Hepatocyte (in vitro differentiated cells): Measurements from ENCODE around the gene PVR. TPM values are rescaled to one million over a fixed set of nuclear protein-coding genes. Genes with fewer than 3 reads are reported as not detected.

Experiments used
- DNase-seq: peaks from one replicate; pipeline ENCODE4 v3.0.0-alpha.2; 2016; ENCODE audit warnings: low spot score
- H2AFZ ChIP-seq: fragments of 200-600 bp; sonication (generic); 2 replicates; pipeline ENCODE4 v1.6.0; 2016; ENCODE audit warnings: antibody characterized with exemption, mild to moderate bottlenecking
- H3K27ac ChIP-seq: fragments of 200-600 bp; sonication (generic); 2 replicates; pipeline ENCODE4 v1.5.1; 2016; ENCODE audit warnings: mild to moderate bottlenecking
- H3K27me3 ChIP-seq: fragments of 200-600 bp; sonication (generic); 2 replicates; pipeline ENCODE4 v1.6.1; 2016
- H3K36me3 ChIP-seq: fragments of 200-600 bp; sonication (generic); replicated peaks from 2 replicates; pipeline ENCODE4 v1.5.1; 2016; ENCODE audit warnings: low read depth; ENCODE audit not compliant: insufficient read depth
- H3K4me1 ChIP-seq: fragments of 200-600 bp; sonication (generic); 2 replicates; pipeline ENCODE4 v1.5.1; 2016; ENCODE audit warnings: mild to moderate bottlenecking, moderate library complexity; ENCODE audit not compliant: insufficient read depth
- H3K4me2 ChIP-seq: fragments of 200-600 bp; sonication (generic); 2 replicates; pipeline ENCODE4 v1.6.0; 2016
- H3K4me3 ChIP-seq: fragments of 200-600 bp; sonication (generic); 2 replicates; pipeline ENCODE4 v1.5.1; 2016; ENCODE audit warnings: mild to moderate bottlenecking
- H3K79me2 ChIP-seq: fragments of 200-600 bp; sonication (generic); 2 replicates; pipeline ENCODE4 v1.6.0; 2017; ENCODE audit warnings: mild to moderate bottlenecking
- H3K9me2 ChIP-seq: fragments of 200-600 bp; sonication (generic); replicated peaks from 2 replicates; pipeline ENCODE4 v1.6.0; 2017; ENCODE audit warnings: mild to moderate bottlenecking; ENCODE audit not compliant: insufficient read depth
- H3K9me3 ChIP-seq: fragments of 200-600 bp; sonication (generic); 2 replicates; pipeline ENCODE4 v1.5.1; 2016; ENCODE audit warnings: low read depth, mild to moderate bottlenecking
- H4K20me1 ChIP-seq: fragments of 200-600 bp; sonication (generic); 2 replicates; pipeline ENCODE4 v1.6.0; 2016; ENCODE audit warnings: mild to moderate bottlenecking; ENCODE audit not compliant: insufficient read depth, poor library complexity, severe bottlenecking
- EZH2 ChIP-seq: fragments of 200-600 bp; sonication (generic); IDR thresholded peaks from 2 replicates; pipeline ENCODE4 v1.6.1; 2016; ENCODE audit warnings: antibody characterized with exemption, mild to moderate bottlenecking, borderline replicate concordance
- EZH2phosphoT487 ChIP-seq: fragments of 200-600 bp; sonication (generic); IDR thresholded peaks from one replicate; pipeline ENCODE4 v1.6.1; 2018; ENCODE audit warnings: antibody characterized with exemption, mild to moderate bottlenecking, low read depth, moderate library complexity; ENCODE audit not compliant: unreplicated experiment, severe bottlenecking
- WGBS: methylation state at CpG from one replicate; pipeline ENCODE4 v1.1.6; 2016; ENCODE audit warnings: low lambda C conversion rate; ENCODE audit errors: missing lambda C conversion rate; 5-methylcytosine and 5-hydroxymethylcytosine counted together
- microRNA counts: library from miRNA; unstranded; fragments of <30 nt; microRNA quantifications from one replicate; lab custom pipeline; 2017
- microRNA-seq: library from miRNA; unstranded; fragments of <30 nt; microRNA quantifications from one replicate; pipeline ENCODE4, GENCODE V29; 2017
- polyA plus RNA-seq: library from polyadenylated mRNA; unstranded; fragments of >200 nt; fragmentation: Nextera tagmentation; extraction: Ambion mirVana; gene quantifications from 2 replicates; pipeline ENCODE4 v1.2.1, GENCODE V29; 2016
- total RNA-seq: library from RNA; depleted of rRNA; stranded (reverse); fragments of >200 nt; gene quantifications from 2 replicates; pipeline ENCODE4 v1.2.3, GENCODE V29; 2014
- TF ChIP-seq, protein P1 (sequence below): fragments of 200-600 bp; sonication (generic); IDR thresholded peaks from 2 replicates; pipeline ENCODE4 v1.5.1; 2016; ENCODE audit warnings: antibody characterized with exemption, mild to moderate bottlenecking; ENCODE audit not compliant: poor library complexity

The PVR gene
- total and polyA plus RNA-seq, 2 experiments from 2014 or later: 85.6 to 123 TPM

DNA sequence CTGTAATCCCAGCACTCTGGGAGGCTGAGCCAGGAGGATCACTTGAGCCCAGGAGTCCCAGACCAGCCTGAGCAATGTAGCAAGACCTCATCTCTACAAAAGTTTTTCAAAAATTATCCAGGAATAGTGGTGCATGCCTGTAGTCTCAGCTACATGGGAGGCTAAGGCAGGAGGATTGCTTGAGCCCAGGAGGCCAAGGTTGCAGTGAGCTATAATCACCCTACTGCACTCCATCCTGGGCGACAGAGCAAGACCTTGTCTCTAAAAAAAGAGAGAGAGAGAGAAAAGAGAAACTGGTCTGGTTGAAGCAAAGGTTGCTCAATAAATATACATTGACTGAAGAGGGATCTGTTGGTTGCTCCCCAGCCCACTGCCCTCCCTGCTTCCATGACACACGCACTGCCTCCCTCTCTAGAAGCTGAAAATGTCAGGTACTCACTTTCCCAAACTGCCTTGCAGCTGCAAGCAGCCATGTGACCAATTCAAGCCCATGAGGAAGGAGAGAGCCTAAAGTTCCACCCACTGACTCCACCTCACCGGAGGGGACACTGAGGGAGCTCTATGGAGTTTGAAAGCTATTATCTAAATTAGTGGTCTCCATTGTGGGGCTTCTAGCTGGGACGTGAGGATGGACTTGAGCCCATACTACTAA lies 69.3 kb downstream of the PVR start:
- Histone ChIP-seq H2AFZ (no peak overlapping the region), H3K27ac (no peak overlapping the region), H3K79me2 (no peaks in the 10 kb centered on the region), H3K9me3 (no peaks in the 10 kb centered on the region), H4K20me1 (no peaks in the 10 kb centered on the region), H3K9me2 (no peaks in the 10 kb centered on the region), H3K4me2 (no peak overlapping the region), H3K4me1 (no peaks in the 10 kb centered on the region), H3K4me3 (no peak overlapping the region), H3K36me3 (no peaks in the 10 kb centered on the region), H3K27me3 (no peaks in the 10 kb centered on the region)
- no peak for DNase-seq
- TF ChIP-seq EZH2phosphoT487 (no peak), EZH2 (no peak)
- TF ChIP-seq, protein P1, sequence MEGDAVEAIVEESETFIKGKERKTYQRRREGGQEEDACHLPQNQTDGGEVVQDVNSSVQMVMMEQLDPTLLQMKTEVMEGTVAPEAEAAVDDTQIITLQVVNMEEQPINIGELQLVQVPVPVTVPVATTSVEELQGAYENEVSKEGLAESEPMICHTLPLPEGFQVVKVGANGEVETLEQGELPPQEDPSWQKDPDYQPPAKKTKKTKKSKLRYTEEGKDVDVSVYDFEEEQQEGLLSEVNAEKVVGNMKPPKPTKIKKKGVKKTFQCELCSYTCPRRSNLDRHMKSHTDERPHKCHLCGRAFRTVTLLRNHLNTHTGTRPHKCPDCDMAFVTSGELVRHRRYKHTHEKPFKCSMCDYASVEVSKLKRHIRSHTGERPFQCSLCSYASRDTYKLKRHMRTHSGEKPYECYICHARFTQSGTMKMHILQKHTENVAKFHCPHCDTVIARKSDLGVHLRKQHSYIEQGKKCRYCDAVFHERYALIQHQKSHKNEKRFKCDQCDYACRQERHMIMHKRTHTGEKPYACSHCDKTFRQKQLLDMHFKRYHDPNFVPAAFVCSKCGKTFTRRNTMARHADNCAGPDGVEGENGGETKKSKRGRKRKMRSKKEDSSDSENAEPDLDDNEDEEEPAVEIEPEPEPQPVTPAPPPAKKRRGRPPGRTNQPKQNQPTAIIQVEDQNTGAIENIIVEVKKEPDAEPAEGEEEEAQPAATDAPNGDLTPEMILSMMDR: no peak
- 56% methylated on average over 4 of the region's 4 CpGs for WGBS

MicroRNAs within 50 kb of the gene (microRNA counts, 767-probe panel; counts per million panel counts)
- not detected for microRNA hsa-miR-4531 (lab: Ali Mortazavi, UCI)

Small RNAs within 50 kb of the gene (microRNA-seq; reads per million reads assigned to microRNA genes)
- not detected for gene MIR4531

Other genes starting within 250 kb of the PVR start
- 3.1 and 3.9 TPM in 2 replicates for gene ZNF285, start 242.3 kb upstream of the PVR start, total RNA-seq
- gene ZNF285, start 242.3 kb upstream of the PVR start, polyA plus RNA-seq: 3.3 and 3.4 TPM in 2 replicates
- gene ZNF229, start 195.4 kb upstream of the PVR start, total RNA-seq: 15.1 and 15.2 TPM in 2 replicates
- 6.4 and 6.6 TPM in 2 replicates for gene ZNF229, start 195.4 kb upstream of the PVR start, polyA plus RNA-seq
- gene ZNF180, start 143.4 kb upstream of the PVR start, total RNA-seq: 10.1 and 25.4 TPM in 2 replicates
- 3.1 and 3.2 TPM in 2 replicates for gene ZNF180, start 143.4 kb upstream of the PVR start, polyA plus RNA-seq
- gene CEACAM20, start 114.2 kb upstream of the PVR start, total RNA-seq: 1.5 and 1.6 TPM in 2 replicates
- 0.24 and 0.39 TPM in 2 replicates for gene CEACAM20, start 114.2 kb upstream of the PVR start, polyA plus RNA-seq
- gene IGSF23, start 30.3 kb upstream of the PVR start, total RNA-seq: 2.1 TPM in 2 replicates
- gene IGSF23, start 30.3 kb upstream of the PVR start, polyA plus RNA-seq: 0.21 and 3.8 TPM in 2 replicates
- gene CEACAM19, start 27.6 kb downstream of the PVR start, total RNA-seq: 2.8 and 5.1 TPM in 2 replicates
- 4.9 and 5.6 TPM in 2 replicates for gene CEACAM19, start 27.6 kb downstream of the PVR start, polyA plus RNA-seq
- 0.73 TPM in 1 of 2 replicates, not detected in the other for gene CEACAM16, start 55.2 kb downstream of the PVR start, total RNA-seq
- gene CEACAM16, start 55.2 kb downstream of the PVR start, polyA plus RNA-seq: not detected in 2 replicates
- gene BCL3, start 104.8 kb downstream of the PVR start, total RNA-seq: 4.3 and 6.3 TPM in 2 replicates
- 45.7 and 51.4 TPM in 2 replicates for gene BCL3, start 104.8 kb downstream of the PVR start, polyA plus RNA-seq
- gene CBLC, start 134.0 kb downstream of the PVR start, total RNA-seq: 26.2 and 28.3 TPM in 2 replicates
- gene CBLC, start 134.0 kb downstream of the PVR start, polyA plus RNA-seq: 38.1 and 39.7 TPM in 2 replicates
- gene BCAM, start 165.2 kb downstream of the PVR start, total RNA-seq: 53.3 and 77.1 TPM in 2 replicates
- gene BCAM, start 165.2 kb downstream of the PVR start, polyA plus RNA-seq: 34.7 and 41.8 TPM in 2 replicates
- gene NECTIN2, start 202.4 kb downstream of the PVR start, total RNA-seq: 174 and 193 TPM in 2 replicates
- 300 and 307 TPM in 2 replicates for gene NECTIN2, start 202.4 kb downstream of the PVR start, polyA plus RNA-seq
- 60.9 and 67.9 TPM in 2 replicates for gene TOMM40, start 247.3 kb downstream of the PVR start, total RNA-seq
- gene TOMM40, start 247.3 kb downstream of the PVR start, polyA plus RNA-seq: 83.1 and 83.7 TPM in 2 replicates